ENCODE results near the gene SOD3.

SOD3 gene

GRCh38 chr4:24842356-24842755 is 47.0 kb downstream of the SOD3 start:
- 86% methylated on average over 5 of the region's 9 CpGs for WGBS (ENCODE audit: insufficient coverage)
- POLR2A ChIA-PET: no interaction called here

DNA sequence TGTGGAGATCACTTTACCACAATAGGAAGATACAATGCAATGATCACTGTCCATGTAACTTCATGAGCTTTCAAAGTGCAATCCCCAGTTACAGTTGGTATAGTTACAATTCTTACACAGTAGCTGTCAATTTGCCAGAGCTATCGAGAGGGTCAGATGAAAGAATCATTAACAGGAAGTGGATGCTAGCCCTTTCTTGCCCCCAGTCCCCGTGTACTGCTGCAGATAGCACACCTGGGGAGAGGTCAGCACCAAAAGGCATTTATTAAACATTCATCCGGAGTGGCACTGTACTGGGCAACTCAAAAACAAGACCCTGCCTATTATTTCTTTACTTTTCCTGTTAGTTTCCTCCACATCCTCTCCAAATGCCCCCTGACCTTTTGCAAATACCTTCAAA is 47.7 kb downstream of the SOD3 start:
- no peak for DNase-seq
- POLR2A ChIA-PET: no interaction called here
- no peaks in the 10 kb centered on the region for H3K27me3 ChIP-seq (replicated peaks in 2 of 5; ENCODE audit: control insufficient read depth in 4 of 5, insufficient read depth in 5 of 5, low read length in 4 of 5)
- H3K4me3 ChIP-seq (ENCODE audit: control insufficient read depth in 1 of 7, extremely low read depth in 1 of 7, insufficient read depth in 4 of 7, low read depth in 2 of 7, low read length in 6 of 7): no peak overlapping the region
- CTCF ChIA-PET: no interaction called here
- no peak overlapping the region for H3K27ac ChIP-seq (ENCODE audit: insufficient read depth in 1 of 2, low read depth in 1 of 2, low read length in 2 of 2, poor library complexity in 1 of 2, severe bottlenecking in 2 of 2)
- WGBS (ENCODE audit: insufficient coverage): 100% methylated on average over 3 of the region's 3 CpGs
- H3K4me1 ChIP-seq (ENCODE audit: control extremely low read depth in 1 of 4, control insufficient read depth in 4 of 4, insufficient read depth in 4 of 4, low read length in 3 of 4): no peaks in the 10 kb centered on the region
- H3K9me3 ChIP-seq (ENCODE audit: control extremely low read depth in 1 of 5, control insufficient read depth in 4 of 5, insufficient read depth in 2 of 5, low read depth in 1 of 5, low read length in 4 of 5): no peaks in the 10 kb centered on the region
- H3K36me3 ChIP-seq (ENCODE audit: control insufficient read depth in 4 of 4, insufficient read depth in 4 of 4, low read length in 3 of 4): no peaks in the 10 kb centered on the region

More at GRCh38 chr4:24842356-24842755, 47.0 kb downstream of the SOD3 start:
- no peaks in the 10 kb centered on the region for H3K4me1 ChIP-seq (ENCODE audit: control extremely low read depth in 1 of 4, control insufficient read depth in 4 of 4, insufficient read depth in 4 of 4, low read length in 3 of 4)
- peaks cover 0 to 2% (median 0%) of the 10 kb centered on the region in 4 experiments for H3K36me3 ChIP-seq (ENCODE audit: control insufficient read depth in 4 of 4, insufficient read depth in 4 of 4, low read length in 3 of 4)
- no peaks in the 10 kb centered on the region for H3K27me3 ChIP-seq (replicated peaks in 2 of 5; ENCODE audit: control insufficient read depth in 4 of 5, insufficient read depth in 5 of 5, low read length in 4 of 5)
- H3K27ac ChIP-seq (ENCODE audit: insufficient read depth in 1 of 2, low read depth in 1 of 2, low read length in 2 of 2, poor library complexity in 1 of 2, severe bottlenecking in 2 of 2): no peak overlapping the region
- H3K9me3 ChIP-seq (ENCODE audit: control extremely low read depth in 1 of 5, control insufficient read depth in 4 of 5, insufficient read depth in 2 of 5, low read depth in 1 of 5, low read length in 4 of 5): no peaks in the 10 kb centered on the region
- CTCF ChIA-PET: no interaction called here
- no peak overlapping the region for H3K4me3 ChIP-seq (ENCODE audit: control insufficient read depth in 1 of 7, extremely low read depth in 1 of 7, insufficient read depth in 4 of 7, low read depth in 2 of 7, low read length in 6 of 7)
- no peak for DNase-seq

GRCh38 chr4:24845132-24845531 is 49.8 kb downstream of the SOD3 start:
- 99% methylated on average over 8 of the region's 8 CpGs for WGBS (ENCODE audit: insufficient coverage)

GRCh38 chr4:24845902-24846301 is 50.5 kb downstream of the SOD3 start:
- no peak overlapping the region for H3K4me3 ChIP-seq (ENCODE audit: control insufficient read depth in 1 of 7, extremely low read depth in 1 of 7, insufficient read depth in 4 of 7, low read depth in 2 of 7, low read length in 6 of 7)
- no peaks in the 10 kb centered on the region for H3K9me3 ChIP-seq (ENCODE audit: control extremely low read depth in 1 of 5, control insufficient read depth in 4 of 5, insufficient read depth in 2 of 5, low read depth in 1 of 5, low read length in 4 of 5)
- POLR2A ChIA-PET: no interaction called here
- CTCF ChIA-PET: interaction anchor here (1.1 to 1.7 kb wide), 2 partner anchors 35 to 53 kb away, joined by 3 read pairs; no protein-coding TSS in a partner anchor
- H3K27me3 ChIP-seq (replicated peaks in 2 of 5; ENCODE audit: control insufficient read depth in 4 of 5, insufficient read depth in 5 of 5, low read length in 4 of 5): no peaks in the 10 kb centered on the region
- H3K27ac ChIP-seq (ENCODE audit: insufficient read depth in 1 of 2, low read depth in 1 of 2, low read length in 2 of 2, poor library complexity in 1 of 2, severe bottlenecking in 2 of 2): no peak overlapping the region
- peaks cover 0 to 6% (median 0%) of the 10 kb centered on the region in 4 experiments for H3K36me3 ChIP-seq (ENCODE audit: control insufficient read depth in 4 of 4, insufficient read depth in 4 of 4, low read length in 3 of 4)
- no peak for DNase-seq
- no peaks in the 10 kb centered on the region for H3K4me1 ChIP-seq (ENCODE audit: control extremely low read depth in 1 of 4, control insufficient read depth in 4 of 4, insufficient read depth in 4 of 4, low read length in 3 of 4)
- 93% methylated on average over 5 of the region's 5 CpGs for WGBS (ENCODE audit: insufficient coverage)

More at GRCh38 chr4:24845132-24845531, 49.8 kb downstream of the SOD3 start:
- Histone ChIP-seq H3K4me1 (ENCODE audit: control extremely low read depth in 1 of 4, control insufficient read depth in 4 of 4, insufficient read depth in 4 of 4, low read length in 3 of 4) (no peaks in the 10 kb centered on the region), H3K4me3 (ENCODE audit: control insufficient read depth in 1 of 7, extremely low read depth in 1 of 7, insufficient read depth in 4 of 7, low read depth in 2 of 7, low read length in 6 of 7) (no peak overlapping the region), H3K36me3 (ENCODE audit: control insufficient read depth in 4 of 4, insufficient read depth in 4 of 4, low read length in 3 of 4) (no peaks in the 10 kb centered on the region), H3K27ac (ENCODE audit: insufficient read depth in 1 of 2, low read depth in 1 of 2, low read length in 2 of 2, poor library complexity in 1 of 2, severe bottlenecking in 2 of 2) (no peak overlapping the region), H3K9me3 (ENCODE audit: control extremely low read depth in 1 of 5, control insufficient read depth in 4 of 5, insufficient read depth in 2 of 5, low read depth in 1 of 5, low read length in 4 of 5) (no peaks in the 10 kb centered on the region), H3K27me3 (replicated peaks in 2 of 5; ENCODE audit: control insufficient read depth in 4 of 5, insufficient read depth in 5 of 5, low read length in 4 of 5) (no peaks in the 10 kb centered on the region)
- DNase-seq: no peak
- CTCF ChIA-PET: no interaction called here
- POLR2A ChIA-PET: no interaction called here

DNA sequence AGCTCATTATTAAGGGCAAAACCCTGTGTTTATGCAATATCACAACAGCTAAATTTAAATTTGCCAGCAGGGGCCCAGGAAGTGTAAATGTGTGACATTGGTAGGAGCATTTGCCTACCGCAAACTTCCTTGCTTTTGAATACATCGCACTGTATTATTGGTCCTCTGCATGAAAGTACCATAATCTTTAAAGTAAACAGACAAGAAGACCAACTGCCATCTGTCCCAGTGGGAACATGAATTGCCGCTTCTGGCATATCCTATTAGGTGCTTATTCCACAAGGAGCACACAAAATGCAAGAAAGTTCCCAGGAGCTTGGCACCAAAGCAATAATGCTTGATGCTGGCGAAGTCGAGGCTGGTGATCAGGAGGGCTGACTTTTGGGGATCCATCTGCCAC is 51.3 kb downstream of the SOD3 start:
- H3K9me3 ChIP-seq (ENCODE audit: control extremely low read depth in 1 of 5, control insufficient read depth in 4 of 5, insufficient read depth in 2 of 5, low read depth in 1 of 5, low read length in 4 of 5): no peaks in the 10 kb centered on the region
- ChIA-PET CTCF (interaction anchor here (1.1 to 1.7 kb wide), 2 partner anchors 35 to 54 kb away, joined by 3 read pairs; no protein-coding TSS in a partner anchor), POLR2A (no interaction called here)
- 90% methylated on average over 4 of the region's 5 CpGs for WGBS (ENCODE audit: insufficient coverage)
- no peak overlapping the region for H3K27ac ChIP-seq (ENCODE audit: insufficient read depth in 1 of 2, low read depth in 1 of 2, low read length in 2 of 2, poor library complexity in 1 of 2, severe bottlenecking in 2 of 2)
- no peak for DNase-seq
- H3K27me3 ChIP-seq (replicated peaks in 2 of 5; ENCODE audit: control insufficient read depth in 4 of 5, insufficient read depth in 5 of 5, low read length in 4 of 5): no peaks in the 10 kb centered on the region
- no peak overlapping the region for H3K4me3 ChIP-seq (ENCODE audit: control insufficient read depth in 1 of 7, extremely low read depth in 1 of 7, insufficient read depth in 4 of 7, low read depth in 2 of 7, low read length in 6 of 7)
- H3K36me3 ChIP-seq (ENCODE audit: control insufficient read depth in 4 of 4, insufficient read depth in 4 of 4, low read length in 3 of 4): peaks cover 0 to 7% (median 0%) of the 10 kb centered on the region in 4 experiments
- H3K4me1 ChIP-seq (ENCODE audit: control extremely low read depth in 1 of 4, control insufficient read depth in 4 of 4, insufficient read depth in 4 of 4, low read length in 3 of 4): no peaks in the 10 kb centered on the region

GRCh38 chr4:24849351-24849750 is 54.0 kb downstream of the SOD3 start:
- DNase-seq: no peak
- Histone ChIP-seq H3K4me3 (ENCODE audit: control insufficient read depth in 1 of 7, extremely low read depth in 1 of 7, insufficient read depth in 4 of 7, low read depth in 2 of 7, low read length in 6 of 7) (no peak overlapping the region), H3K27ac (ENCODE audit: insufficient read depth in 1 of 2, low read depth in 1 of 2, low read length in 2 of 2, poor library complexity in 1 of 2, severe bottlenecking in 2 of 2) (no peak overlapping the region), H3K9me3 (ENCODE audit: control extremely low read depth in 1 of 5, control insufficient read depth in 4 of 5, insufficient read depth in 2 of 5, low read depth in 1 of 5, low read length in 4 of 5) (no peaks in the 10 kb centered on the region), H3K36me3 (ENCODE audit: control insufficient read depth in 4 of 4, insufficient read depth in 4 of 4, low read length in 3 of 4) (peaks cover 0 to 7% (median 0%) of the 10 kb centered on the region in 4 experiments), H3K4me1 (ENCODE audit: control extremely low read depth in 1 of 4, control insufficient read depth in 4 of 4, insufficient read depth in 4 of 4, low read length in 3 of 4) (no peaks in the 10 kb centered on the region), H3K27me3 (replicated peaks in 2 of 5; ENCODE audit: control insufficient read depth in 4 of 5, insufficient read depth in 5 of 5, low read length in 4 of 5) (peaks cover 0 to 1% (median 0%) of the 10 kb centered on the region in 5 experiments)
- ChIA-PET POLR2A (no interaction called here), CTCF (no interaction called here)
- 100% methylated on average over 1 of the region's 4 CpGs for WGBS (ENCODE audit: insufficient coverage)

- H3K9me3 ChIP-seq (ENCODE audit: control extremely low read depth in 1 of 5, control insufficient read depth in 4 of 5, insufficient read depth in 2 of 5, low read depth in 1 of 5, low read length in 4 of 5): no peaks in the 10 kb centered on the region
- H3K36me3 ChIP-seq (ENCODE audit: control insufficient read depth in 4 of 4, insufficient read depth in 4 of 4, low read length in 3 of 4): peaks cover 0 to 7% (median 0%) of the 10 kb centered on the region in 4 experiments
- no peak overlapping the region for H3K4me3 ChIP-seq (ENCODE audit: control insufficient read depth in 1 of 7, extremely low read depth in 1 of 7, insufficient read depth in 4 of 7, low read depth in 2 of 7, low read length in 6 of 7)
- ChIA-PET POLR2A (no interaction called here), CTCF (interaction anchor here (0.6 kb wide), 1 partner anchor 1069 kb away, joined by 3 read pairs; no protein-coding TSS in a partner anchor)
- peaks cover 0 to 1% (median 0%) of the 10 kb centered on the region in 5 experiments for H3K27me3 ChIP-seq (replicated peaks in 2 of 5; ENCODE audit: control insufficient read depth in 4 of 5, insufficient read depth in 5 of 5, low read length in 4 of 5)
- DNase-seq: no peak
- WGBS (ENCODE audit: insufficient coverage): 100% methylated on average over 2 of the region's 2 CpGs
- no peak overlapping the region for H3K27ac ChIP-seq (ENCODE audit: insufficient read depth in 1 of 2, low read depth in 1 of 2, low read length in 2 of 2, poor library complexity in 1 of 2, severe bottlenecking in 2 of 2)
- no peaks in the 10 kb centered on the region for H3K4me1 ChIP-seq (ENCODE audit: control extremely low read depth in 1 of 4, control insufficient read depth in 4 of 4, insufficient read depth in 4 of 4, low read length in 3 of 4)
Observed at GRCh38 chr4:24849756-24850155, 54.4 kb downstream of the SOD3 start.

Data from common myeloid progenitor, CD34-positive (primary cell).